PC-9 (cell line): ENCODE data around the gene CPTP. TPM values are rescaled to one million over a fixed set of nuclear protein-coding genes. Genes with fewer than 3 reads are reported as not detected.

Experiments
- BruUV-seq: library from RNA; stranded (reverse); fragments of 400-500 nt; replicated peaks from 2 replicates; lab custom pipeline; 2021; lab: Mats Ljungman, UMichigan
- CTCF ChIA-PET: fragments of 300-600 bp; sonication (Branson Sonifier 250); formaldehyde crosslinking; loops from one replicate; lab custom pipeline; 2022; ENCODE audit warnings: antibody characterized with exemption; lab: Charles Lee
- POLR2A ChIA-PET: fragments of 300-600 bp; sonication (Branson Sonifier 250); formaldehyde crosslinking; loops from one replicate; lab custom pipeline; 2022; ENCODE audit warnings: antibody characterized with exemption; ENCODE audit not compliant: unreplicated experiment; lab: Charles Lee
- DNase-seq, 2 experiments: peaks; one replicate each; pipeline versions ENCODE4 v3.0.0 to v3.0.0-alpha.2; 2015 to 2022; ENCODE audit warnings: mixed read lengths in 1 of 2
- H2AFZ ChIP-seq: fragments of 200-600 bp; sonication (generic); 2 replicates; pipeline ENCODE4 v1.8.1; 2017; ENCODE audit warnings: antibody characterized with exemption
- H3F3A ChIP-seq: fragments of 200-600 bp; sonication (generic); 2 replicates; pipeline ENCODE4 v1.8.1; 2017; ENCODE audit warnings: antibody characterized with exemption, mild to moderate bottlenecking, low read depth; ENCODE audit not compliant: insufficient read depth
- H3K27ac ChIP-seq: fragments of 200-600 bp; sonication (generic); 2 replicates; pipeline ENCODE4 v1.6.1; 2016; ENCODE audit warnings: mixed run types
- H3K27me3 ChIP-seq: fragments of 200-600 bp; sonication (generic); 2 replicates; pipeline ENCODE4 v1.6.1; 2016; ENCODE audit warnings: low read depth, mixed run types; ENCODE audit not compliant: insufficient read depth
- H3K36me3 ChIP-seq: fragments of 200-600 bp; sonication (generic); 2 replicates; pipeline ENCODE4 v1.6.1; 2016; ENCODE audit warnings: low read depth, mixed run types
- H3K4me1 ChIP-seq: fragments of 200-600 bp; sonication (generic); replicated peaks from 2 replicates; pipeline ENCODE4 v1.6.1; 2016; ENCODE audit warnings: mixed run types; ENCODE audit not compliant: insufficient read depth
- H3K4me2 ChIP-seq: fragments of 200-600 bp; sonication (generic); 2 replicates; pipeline ENCODE4 v1.6.1; 2017; ENCODE audit warnings: mixed run types
- H3K4me3 ChIP-seq: fragments of 200-600 bp; sonication (generic); 2 replicates; pipeline ENCODE4 v1.6.1; 2016; ENCODE audit warnings: mixed run types
- H3K79me2 ChIP-seq: fragments of 200-600 bp; sonication (generic); 2 replicates; pipeline ENCODE4 v1.6.1; 2017; ENCODE audit warnings: low read depth, mixed run types
- H3K9me2 ChIP-seq: fragments of 200-600 bp; sonication (generic); 2 replicates; pipeline ENCODE4 v1.8.1; 2017; ENCODE audit warnings: mild to moderate bottlenecking; ENCODE audit not compliant: insufficient read depth
- H3K9me3 ChIP-seq: fragments of 200-600 bp; sonication (generic); 2 replicates; pipeline ENCODE4 v1.8.1; 2016; ENCODE audit warnings: low read depth; ENCODE audit not compliant: insufficient read depth
- H4K20me1 ChIP-seq: fragments of 200-600 bp; sonication (generic); 2 replicates; pipeline ENCODE4 v1.8.1; 2017; ENCODE audit not compliant: insufficient read depth
- EZH2 ChIP-seq: fragments of 200-600 bp; sonication (generic); IDR thresholded peaks from 2 replicates; pipeline ENCODE4 v1.8.0; 2017; ENCODE audit warnings: antibody characterized with exemption, low read depth
- intact Hi-C: fragments of 100-400 bp; cut with micrococcal nuclease; formaldehyde crosslinking; loops from one replicate; pipeline ENCODE4 v1.10.0; 2022; ENCODE audit not compliant: unreplicated experiment
- total RNA-seq: library from RNA; stranded (reverse); gene quantifications from 2 replicates; pipeline ENCODE4 v1.2.3, GENCODE V29; 2021
- TF ChIP-seq, protein P1 (sequence below): fragments of 200-600 bp; sonication (generic); conservative IDR thresholded peaks from 2 replicates; pipeline ENCODE4 v1.6.1; 2017; ENCODE audit warnings: mixed run types, antibody characterized with exemption, mild to moderate bottlenecking, moderate library complexity

CPTP gene
- total RNA-seq, 1 experiment from 2014 or later, result 33.7 TPM

DNA sequence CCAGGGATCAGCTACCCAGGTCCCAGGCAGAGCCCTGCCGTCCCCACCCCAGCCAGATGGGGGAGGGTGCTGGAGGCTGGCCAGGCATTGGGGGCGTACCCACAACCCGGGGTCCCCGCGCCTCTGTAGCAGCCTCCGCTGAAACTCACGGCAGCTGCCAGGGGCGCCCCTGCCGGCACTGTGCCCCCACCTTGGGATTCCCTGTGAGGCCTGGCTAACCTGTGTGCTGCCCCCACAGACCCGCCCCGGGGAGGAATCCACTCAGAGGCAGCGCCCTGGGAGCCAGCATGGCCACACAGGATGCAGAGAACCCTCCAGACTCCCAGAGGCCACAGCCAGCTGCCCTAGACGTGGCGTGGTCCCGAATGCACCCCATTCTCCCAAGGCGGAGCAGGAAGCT lies 20.8 kb downstream of the CPTP start:
- CTCF ChIA-PET, result no interaction called here
- Histone ChIP-seq H4K20me1 (no peaks in the 10 kb centered on the region), H3K27me3 (no peaks in the 10 kb centered on the region), H3K9me2 (no peaks in the 10 kb centered on the region), H2AFZ (no peak overlapping the region), H3K27ac (peak overlapping the region; percentile 92), H3K4me1 (peaks cover 51% of the 10 kb centered on the region), H3K9me3 (no peaks in the 10 kb centered on the region), H3K4me2 (peak overlapping the region; percentile 93), H3K79me2 (peaks cover 73% of the 10 kb centered on the region), H3K4me3 (peak overlapping the region; percentile 85; the same call in 1 of the 2 replicates), H3K36me3 (peaks cover 10% of the 10 kb centered on the region; the same call in 1 of the 2 replicates), H3F3A (peaks cover 67% of the 10 kb centered on the region)
- no peak for TF ChIP-seq EZH2
- TF ChIP-seq, protein P1, sequence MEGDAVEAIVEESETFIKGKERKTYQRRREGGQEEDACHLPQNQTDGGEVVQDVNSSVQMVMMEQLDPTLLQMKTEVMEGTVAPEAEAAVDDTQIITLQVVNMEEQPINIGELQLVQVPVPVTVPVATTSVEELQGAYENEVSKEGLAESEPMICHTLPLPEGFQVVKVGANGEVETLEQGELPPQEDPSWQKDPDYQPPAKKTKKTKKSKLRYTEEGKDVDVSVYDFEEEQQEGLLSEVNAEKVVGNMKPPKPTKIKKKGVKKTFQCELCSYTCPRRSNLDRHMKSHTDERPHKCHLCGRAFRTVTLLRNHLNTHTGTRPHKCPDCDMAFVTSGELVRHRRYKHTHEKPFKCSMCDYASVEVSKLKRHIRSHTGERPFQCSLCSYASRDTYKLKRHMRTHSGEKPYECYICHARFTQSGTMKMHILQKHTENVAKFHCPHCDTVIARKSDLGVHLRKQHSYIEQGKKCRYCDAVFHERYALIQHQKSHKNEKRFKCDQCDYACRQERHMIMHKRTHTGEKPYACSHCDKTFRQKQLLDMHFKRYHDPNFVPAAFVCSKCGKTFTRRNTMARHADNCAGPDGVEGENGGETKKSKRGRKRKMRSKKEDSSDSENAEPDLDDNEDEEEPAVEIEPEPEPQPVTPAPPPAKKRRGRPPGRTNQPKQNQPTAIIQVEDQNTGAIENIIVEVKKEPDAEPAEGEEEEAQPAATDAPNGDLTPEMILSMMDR, result no peak
- intact Hi-C loops, result loop anchor here (2.0 to 10.0 kb wide), 4 partner anchors 15 to 89 kb away; partner anchors contain the start of genes TAS1R3, UBE2J2 and VWA1
- BruUV-seq, result no TSS peak
- DNase-seq, result peak; percentile 59 to 71
- POLR2A ChIA-PET, result no interaction called here

GRCh38 chr1:1345860-1346500 lies 21.4 kb downstream of the CPTP start:
- peak overlapping the region; percentile 93 for H3K4me2 ChIP-seq
- no peak for DNase-seq
- peaks cover 68% of the 10 kb centered on the region for H3K79me2 ChIP-seq
- no peaks in the 10 kb centered on the region for H3K27me3 ChIP-seq
- no peaks in the 10 kb centered on the region for H3K9me2 ChIP-seq
- peaks cover 65% of the 10 kb centered on the region for H3F3A ChIP-seq
- peak overlapping the region; percentile 92 for H3K27ac ChIP-seq
- H4K20me1 ChIP-seq, result no peaks in the 10 kb centered on the region
- H3K9me3 ChIP-seq, result no peaks in the 10 kb centered on the region
- H3K4me1 ChIP-seq, result peaks cover 51% of the 10 kb centered on the region
- intact Hi-C loops, result loop anchor here (2.0 to 10.0 kb wide), 4 partner anchors 15 to 89 kb away; partner anchors contain the start of genes TAS1R3, UBE2J2 and VWA1
- H3K36me3 ChIP-seq, result peaks cover 10% of the 10 kb centered on the region; the same call in 1 of the 2 replicates
- CTCF ChIA-PET, result no interaction called here
- no peak overlapping the region for H2AFZ ChIP-seq
- POLR2A ChIA-PET, result no interaction called here
- BruUV-seq, result TSS peak; percentile 25
- peak overlapping the region; percentile 85 for H3K4me3 ChIP-seq
- TF ChIP-seq, protein P1, result no peak
- no peak for TF ChIP-seq EZH2

DNA sequence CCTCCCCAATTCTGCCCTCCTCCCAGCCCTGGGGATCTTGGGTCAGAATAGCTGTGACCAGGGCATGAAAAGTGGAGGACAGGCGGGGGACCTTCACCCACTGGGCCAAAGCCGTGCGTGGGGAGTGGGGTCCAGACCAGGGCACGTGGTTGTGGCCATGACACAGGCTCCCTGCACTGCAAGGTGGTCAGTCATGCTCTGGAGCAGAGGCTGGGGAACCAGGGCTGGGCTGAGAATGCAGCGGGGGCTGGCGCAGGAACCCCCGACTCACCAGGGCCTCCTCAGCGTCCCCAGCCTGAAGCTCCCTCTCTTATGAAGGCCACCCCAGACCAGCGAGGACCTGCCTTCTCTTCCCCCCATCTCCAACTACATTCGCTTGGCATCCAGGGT lies 21.9 kb downstream of the CPTP start:
- H3K27ac ChIP-seq, result peak overlapping the region; percentile 92
- H3K9me2 ChIP-seq, result no peaks in the 10 kb centered on the region
- no peaks in the 10 kb centered on the region for H3K27me3 ChIP-seq
- DNase-seq, result no peak
- intact Hi-C loops, result loop anchor here (5.0 to 10.0 kb wide), 2 partner anchors 74 to 88 kb away; partner anchors contain the start of genes UBE2J2 and VWA1
- peaks cover 53% of the 10 kb centered on the region for H3K4me1 ChIP-seq
- H3K79me2 ChIP-seq, result peaks cover 64% of the 10 kb centered on the region
- no peaks in the 10 kb centered on the region for H4K20me1 ChIP-seq
- BruUV-seq, result no TSS peak
- H3K4me3 ChIP-seq, result peak overlapping the region; percentile 85
- H3K9me3 ChIP-seq, result no peaks in the 10 kb centered on the region
- CTCF ChIA-PET, result no interaction called here
- H2AFZ ChIP-seq, result no peak overlapping the region
- TF ChIP-seq, protein P1, result no peak
- TF ChIP-seq EZH2, result no peak
- peaks cover 61% of the 10 kb centered on the region for H3F3A ChIP-seq
- peaks cover 7% of the 10 kb centered on the region; the same call in 1 of the 2 replicates for H3K36me3 ChIP-seq
- peak overlapping the region; percentile 93 for H3K4me2 ChIP-seq
- POLR2A ChIA-PET, result no interaction called here
